ENCODE measurements around the gene GPC1. TPM values are rescaled to one million over a fixed set of nuclear protein-coding genes. Genes with fewer than 3 reads are reported as not detected.

GPC1 gene
- total RNA-seq, 4 donors from 2014 or later = 34.1 to 80.4 (median 53.3) TPM

DNA sequence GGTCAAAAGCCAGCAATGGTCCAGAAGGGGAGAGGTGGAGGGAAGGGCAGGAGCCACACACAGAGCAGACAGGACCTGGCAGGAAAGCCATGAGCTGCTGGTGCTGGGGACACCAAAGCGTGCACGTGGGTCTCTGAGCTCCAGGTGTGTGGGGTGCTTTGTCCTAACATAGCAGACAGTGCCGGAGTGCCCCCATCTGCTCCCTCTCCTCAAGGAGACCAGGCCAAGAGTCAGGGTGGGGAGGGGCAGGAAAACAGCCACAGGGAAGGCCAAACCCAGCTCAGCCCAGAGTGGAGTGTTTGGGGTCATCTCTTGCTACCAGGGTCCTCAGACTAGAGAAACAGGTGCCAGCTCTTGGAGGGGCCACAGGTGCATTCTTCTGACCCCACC, 4.2 kb upstream of the GPC1 start:
- TF ChIP-seq, protein P1, sequence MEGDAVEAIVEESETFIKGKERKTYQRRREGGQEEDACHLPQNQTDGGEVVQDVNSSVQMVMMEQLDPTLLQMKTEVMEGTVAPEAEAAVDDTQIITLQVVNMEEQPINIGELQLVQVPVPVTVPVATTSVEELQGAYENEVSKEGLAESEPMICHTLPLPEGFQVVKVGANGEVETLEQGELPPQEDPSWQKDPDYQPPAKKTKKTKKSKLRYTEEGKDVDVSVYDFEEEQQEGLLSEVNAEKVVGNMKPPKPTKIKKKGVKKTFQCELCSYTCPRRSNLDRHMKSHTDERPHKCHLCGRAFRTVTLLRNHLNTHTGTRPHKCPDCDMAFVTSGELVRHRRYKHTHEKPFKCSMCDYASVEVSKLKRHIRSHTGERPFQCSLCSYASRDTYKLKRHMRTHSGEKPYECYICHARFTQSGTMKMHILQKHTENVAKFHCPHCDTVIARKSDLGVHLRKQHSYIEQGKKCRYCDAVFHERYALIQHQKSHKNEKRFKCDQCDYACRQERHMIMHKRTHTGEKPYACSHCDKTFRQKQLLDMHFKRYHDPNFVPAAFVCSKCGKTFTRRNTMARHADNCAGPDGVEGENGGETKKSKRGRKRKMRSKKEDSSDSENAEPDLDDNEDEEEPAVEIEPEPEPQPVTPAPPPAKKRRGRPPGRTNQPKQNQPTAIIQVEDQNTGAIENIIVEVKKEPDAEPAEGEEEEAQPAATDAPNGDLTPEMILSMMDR (IDR thresholded peaks at IDR 0.05; ENCODE audit: low read depth) = no peak

DNA sequence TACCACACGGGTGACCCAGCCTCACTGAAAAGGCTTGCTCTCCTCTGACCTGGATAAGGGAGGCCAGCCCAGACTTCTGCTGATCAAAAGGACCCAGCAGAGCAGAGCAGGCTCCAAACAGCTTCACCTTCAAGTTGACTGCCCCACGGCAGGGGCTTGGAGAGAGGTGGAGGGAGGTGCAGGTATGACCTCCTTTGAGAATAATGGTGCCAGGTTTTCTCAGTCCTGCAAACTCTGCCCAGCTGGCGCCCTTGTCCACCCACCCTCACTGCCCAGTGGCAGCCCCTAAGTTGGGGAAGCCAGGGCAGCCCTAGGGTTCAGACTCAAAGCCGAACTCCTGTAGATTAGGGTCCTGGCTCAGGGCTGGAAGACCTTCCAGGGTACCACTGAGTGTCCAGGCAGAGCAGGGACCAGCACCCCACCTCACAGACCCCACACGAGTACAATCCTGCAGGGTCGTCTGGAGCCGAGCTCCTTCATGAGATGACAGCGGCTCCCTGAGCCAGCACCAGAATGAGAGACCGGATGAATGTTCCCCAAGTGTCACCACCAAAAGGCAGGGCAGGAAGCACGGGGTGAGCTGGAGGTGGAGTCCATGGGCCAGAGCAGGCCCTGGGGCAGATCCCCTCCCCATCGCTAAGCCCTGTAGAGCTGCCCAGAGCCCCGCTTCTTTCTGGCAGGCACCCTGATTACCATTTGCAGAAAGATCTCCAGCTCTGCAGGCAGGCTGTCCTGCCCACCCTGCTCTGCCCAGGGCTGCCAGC, 3.6 kb upstream of the GPC1 start:
- TF ChIP-seq, protein P1 (IDR thresholded peaks at IDR 0.05; ENCODE audit: low read depth) = no peak

DNA sequence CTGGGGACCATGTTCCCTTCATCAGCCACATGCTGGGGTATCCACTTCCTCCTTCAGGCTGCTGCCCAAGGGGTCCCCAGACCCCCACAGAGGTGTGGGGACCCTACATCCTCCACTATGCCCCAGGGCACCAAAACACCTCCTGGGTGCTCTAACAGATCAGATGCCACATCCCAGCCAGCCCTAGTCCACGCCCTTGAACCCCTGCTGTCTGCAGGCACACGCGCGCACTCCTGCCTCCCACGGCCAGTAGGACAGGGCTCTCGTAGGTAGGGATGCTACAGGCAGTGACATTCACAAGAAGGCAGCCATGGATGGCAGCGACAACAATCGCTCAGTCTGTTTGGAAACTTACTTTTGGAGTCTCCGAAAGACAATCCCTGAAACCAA, 3.0 kb upstream of the GPC1 start:
- TF ChIP-seq, protein P1 (IDR thresholded peaks at IDR 0.05; ENCODE audit: low read depth) = no peak

DNA sequence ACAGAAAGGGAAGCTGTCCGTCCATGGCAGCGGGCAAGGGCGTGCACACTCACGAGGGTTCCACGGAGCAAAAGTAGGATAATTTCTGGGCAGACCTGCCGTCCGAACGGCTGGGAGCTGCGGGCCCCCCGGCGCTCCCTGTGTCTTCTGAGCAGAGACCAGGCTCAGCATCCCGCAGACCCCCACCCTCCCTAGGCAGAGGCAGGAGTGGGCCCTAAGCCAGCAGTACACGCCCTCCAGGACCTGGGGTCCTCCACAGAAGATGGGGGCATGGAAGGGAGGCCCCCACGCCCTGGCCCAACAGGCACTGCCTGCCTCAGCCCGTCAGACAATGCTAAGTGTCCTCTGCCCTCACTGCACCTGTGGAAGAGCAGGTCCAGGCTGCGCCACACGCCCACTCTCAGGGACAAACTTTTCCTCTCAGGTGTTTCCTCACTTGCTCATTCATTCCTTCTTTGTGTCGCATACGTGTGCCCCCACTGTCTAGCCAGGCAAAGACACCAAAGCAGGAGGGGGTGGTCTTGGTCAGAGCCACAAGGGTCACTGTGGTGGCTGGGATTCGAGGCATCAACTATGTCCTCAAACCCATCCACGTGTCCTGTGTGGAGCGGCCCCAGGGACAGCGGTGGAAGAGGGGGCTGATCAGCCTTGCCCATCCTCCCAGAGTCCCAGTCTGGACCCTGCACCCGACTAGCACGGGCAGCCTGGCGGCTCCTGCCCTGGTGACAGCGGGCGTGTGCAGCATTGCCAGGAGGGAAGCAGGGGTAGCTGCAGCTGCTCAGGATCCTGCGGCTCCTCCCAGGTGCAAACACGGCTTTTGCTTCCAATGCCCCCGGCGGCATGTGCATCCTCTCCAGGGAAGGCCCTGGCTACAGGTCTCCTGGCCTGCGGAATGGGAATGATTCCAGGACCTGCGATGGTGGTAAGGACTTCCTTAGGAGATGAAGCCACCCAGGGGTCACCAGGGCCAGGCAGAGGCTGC, 2.4 kb upstream of the GPC1 start:
- TF ChIP-seq, protein P1 (IDR thresholded peaks at IDR 0.05; ENCODE audit: low read depth) = no peak

DNA sequence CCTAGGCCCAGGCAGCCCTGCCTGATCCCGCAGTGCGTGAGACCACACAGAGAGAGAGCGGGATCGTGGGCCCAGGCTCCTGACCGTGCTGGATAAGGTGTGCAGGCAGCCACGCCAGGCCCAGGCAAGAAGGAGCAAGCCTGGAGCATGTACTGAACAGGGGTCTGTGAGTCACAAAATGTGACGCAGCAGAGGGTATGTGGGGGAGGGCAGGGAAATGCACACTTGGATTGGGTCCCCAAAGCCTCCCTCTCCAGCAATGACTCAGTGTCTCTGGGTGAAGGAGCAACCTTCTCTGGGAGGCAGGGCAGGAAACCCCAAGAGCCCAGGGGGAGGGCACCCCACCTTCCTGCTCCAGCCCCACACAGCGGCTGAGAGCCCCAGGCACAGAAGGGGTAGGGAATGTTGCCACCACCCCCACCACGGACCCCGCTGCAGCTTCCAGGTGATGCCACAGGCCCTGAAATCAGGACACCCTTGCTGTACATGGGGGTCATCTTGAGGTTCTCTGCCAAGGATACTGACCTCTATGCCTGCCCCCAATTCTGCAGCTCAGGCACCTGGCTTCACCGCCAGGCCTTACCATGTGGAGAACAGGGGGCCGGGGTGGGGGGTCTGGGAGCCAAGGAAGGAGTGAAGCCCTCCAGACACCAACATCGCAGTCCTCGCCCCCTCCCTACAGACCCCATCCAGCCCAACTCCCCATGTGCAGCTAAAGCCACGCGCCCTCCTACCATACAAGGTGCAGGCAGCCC, 1.3 kb upstream of the GPC1 start:
- TF ChIP-seq, protein P1 (IDR thresholded peaks at IDR 0.05; ENCODE audit: low read depth) = no peak

DNA sequence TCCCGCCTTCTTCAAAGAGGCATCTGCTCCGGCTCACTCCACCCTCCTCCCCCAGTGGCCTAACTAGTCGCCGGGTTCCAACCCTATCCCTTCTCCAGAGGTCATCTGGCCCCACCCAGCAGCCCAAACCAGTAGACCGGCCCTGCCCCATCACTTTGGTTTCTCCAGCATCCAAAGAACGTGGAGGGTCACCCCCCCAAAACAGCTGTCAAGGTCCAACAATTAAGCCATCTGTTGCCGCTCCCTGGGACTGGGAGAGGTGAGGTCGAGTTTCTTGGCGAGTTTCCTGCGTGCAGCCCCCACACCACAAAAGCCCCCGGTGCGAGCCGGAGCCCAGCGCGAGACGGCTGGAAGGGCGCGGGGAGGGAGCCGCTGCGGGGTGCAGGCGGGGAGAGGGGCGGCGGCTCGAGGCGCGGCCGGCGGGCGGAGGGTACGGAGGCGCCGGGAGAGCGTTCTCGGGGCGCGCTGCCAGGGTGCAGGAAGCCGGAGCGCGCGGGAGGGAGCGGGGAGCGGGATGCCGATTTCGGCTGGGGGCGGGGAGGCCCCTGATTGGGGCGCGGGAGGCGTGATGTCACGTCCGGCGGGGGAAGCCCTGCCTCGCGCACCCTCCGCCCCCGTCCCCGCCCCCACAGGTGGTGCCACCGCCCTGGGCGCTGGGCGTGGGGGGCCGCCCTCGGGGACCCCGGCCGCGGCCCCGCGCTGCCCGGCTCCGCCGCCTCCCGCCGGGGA, 571 bp upstream of the GPC1 start:
- TF ChIP-seq, protein P1 (IDR thresholded peaks at IDR 0.05; ENCODE audit: low read depth) = no peak
